ENCODE data around the gene PAQR7.

GRCh38 chr1:25864434-25864833, 11.1 kb downstream of the PAQR7 start:
- TF ChIP-seq CTCF (IDR thresholded peaks at IDR 0.05; ENCODE audit: insufficient read depth, low read length, poor library complexity, severe bottlenecking) (no peak), EZH2phosphoT487 (conservative IDR thresholded peaks at IDR 0.05; ENCODE audit: low read length) (no peak)
